ENCODE results near the gene DTNBP1. TPM values are rescaled to one million over a fixed set of nuclear protein-coding genes. Genes with fewer than 3 reads are reported as not detected.

The DTNBP1 gene
- total and polyA plus RNA-seq, 7 experiments from 2014 or later = 19.8 to 40.0 (median 27.4) TPM

DNA sequence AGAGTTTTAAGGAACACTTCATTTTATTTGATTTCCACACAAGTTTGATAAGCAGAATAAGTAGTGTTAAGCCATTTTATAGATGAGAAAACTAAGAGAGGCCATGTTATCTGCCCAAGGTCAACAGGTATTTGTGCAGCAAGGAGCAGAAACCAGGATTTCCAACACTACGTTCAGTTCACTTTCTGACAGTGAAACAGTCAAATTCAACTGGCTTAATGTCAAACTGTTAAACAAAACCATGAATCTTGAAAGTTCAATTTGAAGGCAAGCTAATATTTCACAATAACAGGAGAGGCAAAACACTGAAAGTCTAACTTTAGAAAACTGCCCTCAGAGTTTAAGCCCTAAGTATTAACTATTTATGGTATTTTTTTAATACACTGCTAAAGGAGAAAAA lies 32.6 kb downstream of the DTNBP1 start:
- ATAC-seq (no peak), DNase-seq (no peak)
- no peaks in the 10 kb centered on the region for H3K27me3 Mint-ChIP-seq
- H3K9me3 Mint-ChIP-seq = no peaks in the 10 kb centered on the region
- H3K27ac ChIP-seq (ENCODE audit: low read depth, low read length) = no peak overlapping the region
- peaks cover 13 to 61% (median 54%) of the 10 kb centered on the region in 7 donors for H3K4me1 Mint-ChIP-seq
- H3K4me3 Mint-ChIP-seq = no peak overlapping the region
- peaks cover 0 to 8% of the 10 kb centered on the region in 2 donors for H3K4me1 ChIP-seq (ENCODE audit: control insufficient read depth in 2 of 2, insufficient read depth in 2 of 2, low read length in 2 of 2)
- no peak overlapping the region for H3K27ac Mint-ChIP-seq
- intact Hi-C loops (cut with micrococcal nuclease) = no loop called here
- H3K36me3 ChIP-seq (ENCODE audit: control insufficient read depth in 2 of 3, insufficient read depth in 3 of 3, low read length in 3 of 3) = no peaks in the 10 kb centered on the region
- H3K4me3 ChIP-seq (ENCODE audit: low read length) = no peak overlapping the region
- ChIA-PET CTCF (interaction anchor here (1.0 kb wide), 1 partner anchor 12 kb away, joined by 3 read pairs; no protein-coding TSS in a partner anchor), POLR2A (no interaction called here)
- H3K9me3 ChIP-seq (ENCODE audit: control insufficient read depth in 2 of 3, low read length in 3 of 3) = no peaks in the 10 kb centered on the region
- no peaks in the 10 kb centered on the region for H3K27me3 ChIP-seq (ENCODE audit: control insufficient read depth in 2 of 2, insufficient read depth in 2 of 2, low read length in 2 of 2)
- H3K36me3 Mint-ChIP-seq = peaks cover 4 to 19% (median 15%) of the 10 kb centered on the region in 5 donors

GRCh38 chr6:15629487-15629886 lies 33.3 kb downstream of the DTNBP1 start:
- Mint-ChIP-seq H3K36me3 (peaks cover 1 to 14% (median 9%) of the 10 kb centered on the region in 5 donors), H3K4me1 (peaks cover 13 to 57% (median 50%) of the 10 kb centered on the region in 7 donors), H3K9me3 (no peaks in the 10 kb centered on the region), H3K27ac (no peak overlapping the region), H3K4me3 (no peak overlapping the region), H3K27me3 (no peaks in the 10 kb centered on the region)
- POLR2A ChIA-PET = no interaction called here
- no peak for ATAC-seq
- Histone ChIP-seq H3K4me1 (ENCODE audit: control insufficient read depth in 2 of 2, insufficient read depth in 2 of 2, low read length in 2 of 2) (peaks cover 0 to 8% of the 10 kb centered on the region in 2 donors), H3K36me3 (ENCODE audit: control insufficient read depth in 2 of 3, insufficient read depth in 3 of 3, low read length in 3 of 3) (no peaks in the 10 kb centered on the region), H3K27ac (ENCODE audit: low read depth, low read length) (no peak overlapping the region), H3K27me3 (ENCODE audit: control insufficient read depth in 2 of 2, insufficient read depth in 2 of 2, low read length in 2 of 2) (no peaks in the 10 kb centered on the region), H3K9me3 (ENCODE audit: control insufficient read depth in 2 of 3, low read length in 3 of 3) (no peaks in the 10 kb centered on the region), H3K4me3 (ENCODE audit: low read length) (no peak overlapping the region)
- CTCF ChIA-PET = no interaction called here
- intact Hi-C loops (cut with micrococcal nuclease) = loop anchor here (10.0 kb wide), 2 partner anchors 1565 to 1725 kb away; no protein-coding TSS in a partner anchor
- DNase-seq = no peak

- H3K27ac Mint-ChIP-seq = peak overlapping the region in 7 of 9 donors; percentile 5 to 69 (median 53)
- peaks cover 0 to 10% (median 7%) of the 10 kb centered on the region in 5 donors for H3K36me3 Mint-ChIP-seq
- ATAC-seq (peak; percentile 66), DNase-seq (peak in 4 of 9 donors; percentile 5 to 62 (median 15))
- Histone ChIP-seq H3K36me3 (ENCODE audit: control insufficient read depth in 2 of 3, insufficient read depth in 3 of 3, low read length in 3 of 3) (no peaks in the 10 kb centered on the region), H3K4me3 (ENCODE audit: low read length) (no peak overlapping the region), H3K9me3 (ENCODE audit: control insufficient read depth in 2 of 3, low read length in 3 of 3) (no peaks in the 10 kb centered on the region), H3K4me1 (ENCODE audit: control insufficient read depth in 2 of 2, insufficient read depth in 2 of 2, low read length in 2 of 2) (peaks cover 0 to 8% of the 10 kb centered on the region in 2 donors), H3K27me3 (ENCODE audit: control insufficient read depth in 2 of 2, insufficient read depth in 2 of 2, low read length in 2 of 2) (no peaks in the 10 kb centered on the region), H3K27ac (ENCODE audit: low read depth, low read length) (no peak overlapping the region)
- CTCF ChIA-PET = no interaction called here
- intact Hi-C loops (cut with micrococcal nuclease) = loop anchor here (10.0 kb wide), 2 partner anchors 1564 to 1724 kb away; no protein-coding TSS in a partner anchor
- H3K9me3 Mint-ChIP-seq = no peaks in the 10 kb centered on the region
- H3K27me3 Mint-ChIP-seq = no peaks in the 10 kb centered on the region
- H3K4me3 Mint-ChIP-seq = peak overlapping the region in 5 of 10 donors; percentile 5 to 51 (median 24)
- POLR2A ChIA-PET = no interaction called here
- H3K4me1 Mint-ChIP-seq = peaks cover 13 to 57% (median 49%) of the 10 kb centered on the region in 7 donors
Measured at GRCh38 chr6:15628499-15629131, 34.2 kb downstream of the DTNBP1 start.

DNA sequence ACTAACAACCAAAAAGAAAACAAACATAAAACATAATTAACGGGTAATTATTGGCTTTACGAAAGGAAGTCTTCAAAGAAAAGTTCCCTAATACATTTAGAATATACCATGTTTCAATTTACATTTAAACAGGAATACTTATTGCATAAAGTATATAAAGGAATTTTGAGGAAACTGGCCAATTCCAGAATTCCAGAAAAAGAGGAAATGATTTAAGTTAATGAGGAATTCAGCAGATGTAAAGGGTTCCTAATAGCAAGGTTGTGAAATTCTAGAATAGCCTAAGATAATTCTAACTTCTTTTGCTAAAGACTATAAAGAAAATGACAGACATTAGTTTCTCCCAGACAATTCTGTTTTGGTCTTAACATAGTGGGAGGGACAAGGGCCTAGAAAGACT lies 35.0 kb downstream of the DTNBP1 start:
- POLR2A ChIA-PET = no interaction called here
- H3K27me3 ChIP-seq (ENCODE audit: control insufficient read depth in 2 of 2, insufficient read depth in 2 of 2, low read length in 2 of 2) = no peaks in the 10 kb centered on the region
- H3K4me3 ChIP-seq (ENCODE audit: low read length) = no peak overlapping the region
- peaks cover 0 to 8% of the 10 kb centered on the region in 2 donors for H3K4me1 ChIP-seq (ENCODE audit: control insufficient read depth in 2 of 2, insufficient read depth in 2 of 2, low read length in 2 of 2)
- peak overlapping the region in 4 of 10 donors; percentile 1 to 38 (median 32) for H3K4me3 Mint-ChIP-seq
- peak overlapping the region in 6 of 9 donors; percentile 1 to 67 (median 44) for H3K27ac Mint-ChIP-seq
- ATAC-seq = no peak
- H3K36me3 ChIP-seq (ENCODE audit: control insufficient read depth in 2 of 3, insufficient read depth in 3 of 3, low read length in 3 of 3) = no peaks in the 10 kb centered on the region
- H3K36me3 Mint-ChIP-seq = peaks cover 0 to 8% (median 3%) of the 10 kb centered on the region in 5 donors
- CTCF ChIA-PET = interaction anchor here (1.2 kb wide), 1 partner anchor 9 kb away, joined by 4 read pairs; no protein-coding TSS in a partner anchor
- DNase-seq = no peak
- no peak overlapping the region for H3K27ac ChIP-seq (ENCODE audit: low read depth, low read length)
- no peaks in the 10 kb centered on the region for H3K9me3 Mint-ChIP-seq
- intact Hi-C loops (cut with micrococcal nuclease) = loop anchor here (10.0 kb wide), 2 partner anchors 1563 to 1723 kb away; no protein-coding TSS in a partner anchor
- no peaks in the 10 kb centered on the region for H3K9me3 ChIP-seq (ENCODE audit: control insufficient read depth in 2 of 3, low read length in 3 of 3)
- no peaks in the 10 kb centered on the region for H3K27me3 Mint-ChIP-seq
- peaks cover 13 to 54% (median 49%) of the 10 kb centered on the region in 7 donors for H3K4me1 Mint-ChIP-seq

DNA sequence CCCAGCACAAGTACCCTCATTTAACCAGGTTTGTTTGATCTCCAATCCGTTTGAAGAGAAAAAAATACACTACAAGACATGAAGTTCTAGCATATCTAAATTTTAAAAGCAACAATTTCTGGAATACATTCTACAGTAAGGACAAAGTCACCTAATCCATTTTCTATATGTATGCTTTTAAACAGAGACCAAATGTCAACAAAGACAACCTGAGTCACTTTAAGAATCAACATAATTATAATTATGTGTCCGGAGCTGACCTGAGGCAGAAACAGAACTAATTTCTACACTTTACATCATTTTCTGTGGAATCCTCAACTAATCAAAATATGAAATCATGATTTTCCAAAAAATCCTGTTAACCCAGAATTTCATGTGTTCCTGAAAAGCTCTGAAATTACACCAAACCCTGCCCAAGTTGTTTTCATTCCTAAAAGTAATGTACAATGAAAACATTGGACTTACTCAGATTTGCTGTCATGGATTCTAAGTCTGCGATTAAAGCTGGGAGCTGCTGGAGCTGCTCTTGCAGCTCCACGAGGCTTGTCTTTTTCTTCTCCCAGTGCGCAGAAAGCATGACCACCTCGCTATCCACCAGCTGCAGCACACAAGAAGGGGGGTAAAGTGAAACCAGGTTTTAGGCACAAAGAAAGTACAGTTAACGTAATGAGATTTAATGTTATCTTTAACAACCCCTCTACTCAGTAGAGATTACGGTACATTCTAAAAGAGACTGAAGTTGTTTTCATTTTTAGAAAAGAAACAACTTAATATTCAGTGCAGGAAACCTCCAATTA lies 35.8 kb downstream of the DTNBP1 start:
- Histone ChIP-seq H3K36me3 (ENCODE audit: control insufficient read depth in 2 of 3, insufficient read depth in 3 of 3, low read length in 3 of 3) (no peaks in the 10 kb centered on the region), H3K4me1 (ENCODE audit: control insufficient read depth in 2 of 2, insufficient read depth in 2 of 2, low read length in 2 of 2) (peaks cover 0 to 8% of the 10 kb centered on the region in 2 donors), H3K9me3 (ENCODE audit: control insufficient read depth in 2 of 3, low read length in 3 of 3) (no peaks in the 10 kb centered on the region), H3K27ac (ENCODE audit: low read depth, low read length) (no peak overlapping the region), H3K4me3 (ENCODE audit: low read length) (no peak overlapping the region), H3K27me3 (ENCODE audit: control insufficient read depth in 2 of 2, insufficient read depth in 2 of 2, low read length in 2 of 2) (no peaks in the 10 kb centered on the region)
- H3K4me1 Mint-ChIP-seq = peaks cover 13 to 58% (median 48%) of the 10 kb centered on the region in 7 donors
- ATAC-seq (no peak), DNase-seq (no peak)
- peaks cover 0 to 4% (median 3%) of the 10 kb centered on the region in 5 donors for H3K36me3 Mint-ChIP-seq
- H3K9me3 Mint-ChIP-seq = no peaks in the 10 kb centered on the region
- H3K27me3 Mint-ChIP-seq = no peaks in the 10 kb centered on the region
- intact Hi-C loops (cut with micrococcal nuclease) = loop anchor here (10.0 kb wide), 2 partner anchors 1562 to 1722 kb away; no protein-coding TSS in a partner anchor
- peak overlapping the region in 8 of 9 donors; percentile 0 to 85 (median 54) for H3K27ac Mint-ChIP-seq
- peak overlapping the region in 5 of 10 donors; percentile 14 to 46 (median 34) for H3K4me3 Mint-ChIP-seq
- ChIA-PET POLR2A (interaction anchor here (1.5 kb wide), 1 partner anchor 36 kb away, joined by 3 read pairs; the partner anchor contains the start of gene DTNBP1), CTCF (interaction anchor here (1.0 to 1.2 kb wide), 2 partner anchors 8 to 11 kb away, joined by 3 to 4 read pairs; no protein-coding TSS in a partner anchor)

GRCh38 chr6:15626160-15626559 lies 36.7 kb downstream of the DTNBP1 start:
- ATAC-seq = no peak
- Mint-ChIP-seq H3K27me3 (no peaks in the 10 kb centered on the region), H3K27ac (peak overlapping the region in 5 of 9 donors; percentile 0 to 85 (median 44)), H3K4me3 (peak overlapping the region in 1 of 10 donors; percentile 18), H3K36me3 (peaks cover 0 to 5% (median 0%) of the 10 kb centered on the region in 5 donors), H3K9me3 (no peaks in the 10 kb centered on the region), H3K4me1 (peaks cover 17 to 60% (median 51%) of the 10 kb centered on the region in 7 donors)
- Histone ChIP-seq H3K27ac (ENCODE audit: low read depth, low read length) (no peak overlapping the region), H3K4me3 (ENCODE audit: low read length) (no peak overlapping the region), H3K9me3 (ENCODE audit: control insufficient read depth in 2 of 3, low read length in 3 of 3) (no peaks in the 10 kb centered on the region), H3K36me3 (ENCODE audit: control insufficient read depth in 2 of 3, insufficient read depth in 3 of 3, low read length in 3 of 3) (no peaks in the 10 kb centered on the region), H3K27me3 (ENCODE audit: control insufficient read depth in 2 of 2, insufficient read depth in 2 of 2, low read length in 2 of 2) (no peaks in the 10 kb centered on the region), H3K4me1 (ENCODE audit: control insufficient read depth in 2 of 2, insufficient read depth in 2 of 2, low read length in 2 of 2) (peaks cover 0 to 8% of the 10 kb centered on the region in 2 donors)
- DNase-seq = no peak
- ChIA-PET CTCF (interaction anchor here (0.6 to 1.9 kb wide), 3 partner anchors 10 to 1500 kb away, joined by 3 to 4 read pairs (median 3); no protein-coding TSS in a partner anchor), POLR2A (interaction anchor here (0.8 to 1.5 kb wide), 2 partner anchors 36 to 37 kb away, joined by 3 read pairs; partner anchors contain the start of gene DTNBP1)
- intact Hi-C loops (cut with micrococcal nuclease) = loop anchor here (10.0 kb wide), 2 partner anchors 1561 to 1721 kb away; no protein-coding TSS in a partner anchor
